Stimulated activated CD4-positive, alpha-beta T cell treated with anti-CD3 and anti-CD28 coated beads, Interleukin-2, amount 100 ng/mL, for 48 hours (primary cell): ENCODE data around the gene TRHDE.

Experiments
- DNase-seq, 2 donors: peaks; one replicate each; pipeline ENCODE4 v3.0.0-alpha.2; 2020

The TRHDE gene

DNA sequence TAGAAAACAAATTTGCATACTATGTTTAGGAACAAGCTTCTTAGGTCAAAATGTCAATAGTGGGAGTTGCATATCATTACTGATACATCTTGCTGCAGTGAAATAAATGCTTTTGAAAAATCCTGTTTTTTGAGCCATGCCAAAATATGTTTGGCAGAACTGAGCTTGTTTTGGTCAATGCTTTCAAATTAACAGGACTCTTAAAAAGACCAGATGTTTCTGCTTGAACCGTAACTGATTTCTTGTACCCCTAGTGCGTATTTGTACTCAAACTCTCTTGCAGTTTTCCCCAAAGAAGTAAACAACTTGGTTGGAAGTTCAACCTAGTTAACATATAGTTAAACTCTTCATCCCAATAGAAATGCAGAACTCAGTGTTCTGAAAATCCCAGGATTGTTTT, 3.4 kb downstream of the TRHDE start:
- DNase-seq, result no peak

DNA sequence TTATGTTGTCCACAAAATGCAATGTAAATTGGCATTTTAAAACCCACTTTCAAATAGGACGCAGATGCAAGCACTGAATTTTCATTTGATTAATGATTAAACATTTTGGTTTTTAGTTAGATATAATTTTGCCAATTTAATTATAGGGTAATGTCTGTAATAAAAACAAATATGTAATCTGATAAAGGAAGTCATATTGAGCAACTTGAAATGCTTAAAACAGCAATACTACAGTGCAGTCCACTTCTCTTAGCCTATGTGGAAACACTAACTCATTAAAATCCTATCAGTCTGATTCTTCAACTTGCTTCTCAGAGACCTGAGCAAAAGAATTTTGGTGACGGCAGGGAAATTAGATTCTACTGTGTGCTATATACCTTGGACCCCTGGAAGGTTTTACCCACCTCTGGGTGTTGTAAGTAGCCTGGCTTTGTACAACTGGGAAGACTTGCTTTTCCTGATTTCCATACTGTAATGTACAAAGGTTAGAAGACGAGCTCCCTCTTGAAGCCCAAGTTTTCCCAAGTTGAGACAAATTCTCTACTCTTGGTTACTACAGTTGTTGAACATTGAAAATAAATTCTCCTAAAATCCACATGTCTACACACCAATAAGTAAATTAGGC, 4.1 kb downstream of the TRHDE start:
- no peak for DNase-seq

DNA sequence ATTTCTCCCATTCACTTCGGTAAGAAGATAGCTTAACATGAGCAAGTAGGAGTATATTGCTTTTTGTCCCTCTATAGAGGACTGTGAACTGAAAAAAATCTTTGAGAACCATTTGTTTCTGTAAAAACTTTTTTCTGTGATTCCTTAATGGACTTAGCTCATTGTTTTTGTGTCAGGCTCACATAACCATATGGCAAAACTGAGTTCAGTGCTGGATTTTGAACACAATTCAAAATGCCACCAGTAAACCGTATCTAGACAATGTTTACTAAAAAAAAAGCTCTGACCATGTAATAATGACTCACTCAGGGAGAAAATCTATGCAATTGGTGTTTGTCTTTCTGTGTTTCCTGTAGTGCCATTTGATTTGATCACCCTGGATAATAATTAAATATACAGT, 5.2 kb downstream of the TRHDE start:
- DNase-seq, result no peak

DNA sequence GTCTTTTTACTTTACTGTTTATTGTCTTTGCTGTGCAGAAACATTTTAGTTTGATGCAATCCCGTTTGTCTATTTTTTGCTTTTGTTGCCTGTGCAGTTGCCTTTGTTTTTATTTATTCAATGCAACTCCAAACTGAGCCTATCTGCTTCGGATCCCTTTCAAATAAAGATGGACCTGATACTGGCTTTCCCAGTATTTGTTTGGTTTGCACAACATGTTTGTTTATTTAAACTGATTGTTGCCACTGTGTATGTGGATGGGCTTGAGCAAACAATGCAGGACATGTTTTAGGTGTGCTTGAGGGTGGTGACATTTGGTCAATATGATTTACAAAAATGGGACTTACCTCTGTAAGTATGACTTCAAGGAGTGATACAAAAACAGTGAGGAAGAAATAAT, 6.7 kb downstream of the TRHDE start:
- DNase-seq, result no peak

DNA sequence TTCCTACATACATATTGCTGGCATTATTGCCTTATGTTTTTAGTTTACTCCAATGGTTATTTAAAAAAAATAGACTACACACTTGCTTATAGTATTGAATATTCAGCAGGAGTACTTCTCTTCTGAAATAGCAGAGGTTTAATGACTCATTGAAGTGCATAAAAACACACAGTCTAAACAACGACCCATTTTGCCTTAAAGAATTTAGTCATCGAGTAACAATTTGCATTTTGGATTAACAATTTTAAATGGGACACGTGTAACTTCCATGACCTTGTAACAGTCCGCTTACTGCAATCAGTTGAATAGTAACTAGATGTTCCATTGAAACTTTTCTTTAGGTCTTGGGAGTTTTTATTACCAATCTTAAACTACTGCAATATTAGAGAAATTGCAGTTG, 9.0 kb downstream of the TRHDE start:
- DNase-seq, result no peak

DNA sequence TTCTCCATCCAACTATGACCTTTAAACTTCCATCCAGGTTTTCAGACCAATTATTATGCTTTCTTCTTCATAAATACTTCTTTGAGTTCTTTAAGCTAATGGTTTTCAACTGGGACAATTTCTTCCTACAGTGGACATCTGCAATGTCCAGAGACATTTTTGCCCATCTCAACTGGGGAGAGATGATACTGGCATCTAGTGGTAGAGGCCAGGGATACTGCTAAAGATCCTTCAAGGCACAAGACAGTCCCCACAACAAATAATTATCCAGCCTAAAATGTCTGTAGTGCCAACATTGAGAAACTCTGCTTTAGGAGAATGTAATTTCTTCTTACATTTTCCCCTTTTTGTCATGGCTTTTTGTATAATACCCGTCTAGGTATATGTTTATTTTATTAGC, 10.6 kb downstream of the TRHDE start:
- no peak for DNase-seq

DNA sequence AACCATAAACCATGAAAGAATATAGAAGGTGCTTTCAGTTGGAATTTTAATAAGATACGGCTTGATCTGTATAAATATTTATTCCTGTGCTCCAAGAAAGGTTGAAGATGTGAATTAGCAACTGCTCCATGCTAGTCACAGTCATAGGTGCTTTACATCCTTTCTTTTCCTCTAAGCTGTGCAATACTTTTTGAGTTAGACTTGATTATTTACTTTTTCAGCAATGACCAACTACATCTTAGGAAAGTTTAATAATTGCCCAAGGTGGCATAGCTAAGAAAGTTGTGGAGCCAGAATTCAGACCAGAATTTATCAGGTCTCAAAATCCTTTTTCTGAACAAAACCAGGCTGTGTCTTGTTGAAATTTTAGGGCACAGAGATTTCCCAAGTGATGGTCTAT, 13.7 kb downstream of the TRHDE start:
- DNase-seq, result no peak

DNA sequence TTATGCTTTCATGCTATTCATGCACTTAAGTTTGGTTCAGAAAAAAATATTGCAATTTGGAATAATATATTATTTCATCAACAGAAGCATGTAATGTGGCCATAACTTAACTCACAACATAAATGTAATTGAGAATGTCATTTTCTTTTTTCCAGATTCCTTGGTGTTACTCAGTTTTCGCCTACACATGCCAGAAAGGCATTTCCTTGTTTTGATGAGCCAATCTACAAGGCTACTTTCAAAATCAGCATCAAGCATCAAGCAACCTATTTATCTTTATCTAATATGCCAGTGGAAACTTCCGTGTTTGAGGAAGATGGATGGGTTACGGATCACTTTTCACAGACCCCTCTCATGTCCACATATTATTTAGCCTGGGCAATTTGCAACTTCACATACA, 14.4 kb downstream of the TRHDE start:
- no peak for DNase-seq

DNA sequence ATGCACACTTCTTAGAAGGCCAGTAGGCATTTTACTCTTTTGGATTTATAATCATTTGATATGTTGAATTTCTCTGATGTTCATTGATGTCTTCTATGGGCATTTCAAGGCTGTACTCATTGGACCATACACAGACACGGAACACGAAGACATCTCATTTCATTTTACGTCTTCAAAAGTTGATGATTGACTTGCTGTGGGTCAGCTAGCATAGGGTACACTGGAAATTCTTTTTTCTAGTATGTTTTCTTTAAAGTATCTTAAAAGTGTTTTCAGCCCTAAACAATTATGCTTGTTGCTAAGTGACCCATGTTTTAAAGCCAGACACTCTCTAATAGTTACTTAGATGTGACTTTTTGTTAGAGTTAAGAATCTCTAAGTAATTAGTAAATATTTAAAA, 16.3 kb downstream of the TRHDE start:
- DNase-seq, result no peak

DNA sequence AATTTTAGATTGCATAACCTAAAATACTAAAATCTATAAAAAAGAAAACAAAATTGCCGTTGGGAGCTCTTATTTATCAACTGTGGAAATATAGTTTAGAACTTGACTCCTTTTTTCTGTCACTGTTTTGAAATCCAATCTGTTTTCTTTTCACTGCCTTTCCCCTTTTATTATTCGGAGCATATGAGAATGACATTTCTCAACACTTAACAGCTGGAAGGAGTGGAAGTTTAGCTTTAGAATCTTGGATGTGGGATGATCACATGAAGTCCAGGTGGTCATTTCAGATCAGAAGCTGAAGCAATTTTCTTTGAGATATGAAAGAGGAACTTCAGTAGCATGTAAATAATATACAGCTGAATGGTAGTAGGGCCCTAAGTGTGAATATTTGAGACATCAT, 16.7 kb downstream of the TRHDE start:
- no peak for DNase-seq

DNA sequence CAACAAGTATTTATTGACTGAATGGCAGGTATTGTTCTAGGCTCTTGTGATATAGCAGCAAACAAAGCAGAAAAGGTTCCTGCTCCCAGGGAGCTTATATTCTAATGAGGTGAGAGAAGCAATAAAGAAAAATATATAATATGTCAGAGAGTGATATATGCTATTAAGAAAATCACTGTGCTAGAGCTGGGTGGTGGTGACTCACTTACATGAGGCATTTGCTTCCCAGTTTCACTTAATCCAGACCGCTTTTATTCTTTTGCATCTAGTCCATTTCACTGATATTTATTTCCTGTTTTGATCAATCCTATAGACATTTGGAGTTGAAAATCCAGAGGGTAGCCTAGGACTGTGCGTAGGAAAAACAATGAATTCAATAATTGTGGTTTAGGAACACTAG, 17.5 kb downstream of the TRHDE start:
- DNase-seq, result no peak

DNA sequence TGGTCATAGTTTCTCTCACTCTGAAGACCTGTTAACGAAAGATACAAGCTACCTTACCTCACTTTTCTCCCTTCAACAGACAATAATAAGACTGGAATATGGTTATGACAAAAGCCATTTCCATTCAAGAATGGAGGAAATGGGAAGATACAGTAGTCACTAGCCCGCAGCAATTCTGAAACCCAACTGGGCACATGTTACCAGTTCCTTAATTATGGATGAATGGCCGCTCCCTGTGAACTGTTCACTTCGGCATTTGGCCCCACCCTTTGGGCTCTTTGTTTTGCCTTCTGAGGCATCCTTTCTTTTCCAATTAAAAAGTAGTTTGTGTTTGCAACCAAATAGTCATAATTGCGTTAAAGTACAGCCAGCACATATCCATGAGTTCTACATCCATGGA, 19.0 kb downstream of the TRHDE start:
- DNase-seq, result no peak

DNA sequence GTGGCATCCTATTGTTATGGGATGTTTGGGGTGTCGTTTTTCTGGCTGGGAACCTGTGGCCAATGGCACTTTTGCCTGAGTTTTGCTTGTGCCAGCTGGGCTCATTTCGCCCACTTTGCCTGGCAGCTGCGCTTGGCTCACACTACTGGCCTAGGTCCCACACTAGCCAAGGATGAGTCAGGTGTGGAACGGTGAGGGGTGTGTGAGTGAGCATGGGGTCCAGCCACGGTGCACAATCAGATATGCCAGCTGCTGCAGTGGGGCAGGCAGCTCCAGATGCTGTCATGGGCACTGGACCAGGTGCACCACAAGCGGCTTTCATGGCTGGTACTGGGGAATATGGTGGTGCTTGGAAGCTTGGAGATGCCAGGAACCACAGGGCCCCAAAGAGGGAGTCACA, 21.5 kb downstream of the TRHDE start:
- DNase-seq, result no peak

DNA sequence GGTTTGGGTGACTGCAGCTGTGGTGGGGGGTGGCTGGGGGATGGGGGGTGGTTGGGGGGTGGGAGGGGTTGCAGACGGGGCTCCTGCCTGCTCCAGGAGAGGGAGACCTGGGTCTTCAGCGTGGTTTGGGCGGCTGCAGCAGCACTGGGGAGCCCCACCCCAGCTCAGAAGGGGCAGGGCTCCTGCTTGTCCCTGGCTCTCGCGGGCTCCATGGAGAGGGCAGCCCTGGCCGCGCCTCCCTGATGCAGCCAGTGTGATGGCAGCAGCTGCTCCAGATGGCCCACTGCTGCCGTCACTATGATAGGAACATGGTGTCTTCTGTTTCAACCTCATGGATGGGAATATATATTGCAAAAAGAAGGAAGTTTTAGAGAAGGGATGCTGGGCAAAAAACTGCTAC, 22.9 kb downstream of the TRHDE start:
- no peak for DNase-seq

DNA sequence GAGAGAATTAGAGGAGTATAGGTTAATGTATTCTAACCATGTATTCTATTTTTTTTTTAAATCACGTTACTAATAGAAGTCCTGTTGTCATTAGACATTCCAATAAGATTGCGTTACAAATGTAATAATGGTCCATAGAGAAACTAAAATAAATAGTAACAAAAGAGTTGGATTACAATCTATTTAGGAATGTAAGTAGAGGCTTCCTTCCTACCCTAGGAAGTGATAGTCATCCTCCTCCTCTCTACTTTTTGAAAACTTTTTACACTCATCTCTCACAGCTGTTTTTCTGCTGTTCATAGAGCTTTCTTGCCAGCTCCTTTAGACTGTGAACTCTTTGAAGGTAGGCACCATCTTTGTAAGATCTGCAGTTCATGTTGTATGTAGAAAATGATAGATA, 23.6 kb downstream of the TRHDE start:
- DNase-seq, result no peak

DNA sequence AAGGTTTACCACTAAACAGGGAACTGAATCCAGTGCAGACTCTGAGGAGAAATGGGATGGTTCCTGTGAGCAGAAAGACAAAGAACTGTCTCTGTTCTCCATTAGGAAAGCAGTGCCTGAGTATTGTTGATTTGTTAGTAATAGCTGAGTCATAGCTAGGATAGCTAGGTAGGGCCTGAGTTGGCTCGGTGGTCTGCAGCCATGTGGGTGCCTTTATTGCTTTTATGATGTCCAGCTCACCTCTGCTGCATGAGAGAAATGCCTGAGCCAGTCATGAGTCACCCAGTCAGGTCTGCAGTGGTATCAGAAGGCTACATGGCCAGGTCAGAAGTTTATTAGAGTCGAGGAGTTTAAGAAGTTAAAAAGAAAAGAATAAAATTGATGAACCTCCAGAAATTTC, 24.2 kb downstream of the TRHDE start:
- no peak for DNase-seq

DNA sequence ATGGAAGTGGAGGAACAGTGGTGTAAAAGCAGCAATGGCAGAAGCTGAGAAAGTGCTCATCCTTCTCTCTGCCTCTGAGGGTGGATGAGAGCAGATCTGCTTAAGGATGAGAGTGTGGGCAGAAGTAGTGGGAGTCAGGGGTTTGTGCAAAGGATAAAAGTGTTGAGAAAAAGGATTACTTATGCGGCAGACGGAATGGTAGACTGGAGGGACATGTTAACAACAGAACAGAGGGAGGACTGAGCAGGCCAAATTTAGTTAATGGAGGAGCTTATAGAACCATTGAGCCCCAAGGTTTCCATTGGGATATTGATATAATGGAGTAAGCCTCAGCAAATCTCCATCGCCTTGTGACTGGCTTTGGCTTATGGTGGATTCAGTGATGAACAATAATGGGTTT, 25.5 kb downstream of the TRHDE start:
- no peak for DNase-seq

DNA sequence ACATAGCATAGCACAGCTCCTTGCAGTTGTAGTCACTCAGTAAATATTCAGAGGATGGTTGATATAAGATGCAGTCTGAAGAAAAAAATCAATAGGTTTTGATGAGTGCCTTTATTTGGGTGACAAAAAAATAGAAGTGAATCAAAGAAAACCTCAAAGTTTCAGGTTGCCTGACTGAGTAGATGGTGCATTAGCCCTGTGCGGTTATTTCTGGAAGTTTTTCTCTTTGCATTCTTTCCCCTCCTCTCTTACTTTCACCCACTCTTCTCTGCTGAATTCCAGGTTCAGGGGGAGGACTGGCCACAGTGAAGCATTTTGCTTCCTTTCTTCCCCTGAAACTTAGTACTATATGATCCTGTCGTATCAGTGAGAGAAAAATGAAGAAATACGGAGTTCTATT, 28.6 kb downstream of the TRHDE start:
- no peak for DNase-seq

DNA sequence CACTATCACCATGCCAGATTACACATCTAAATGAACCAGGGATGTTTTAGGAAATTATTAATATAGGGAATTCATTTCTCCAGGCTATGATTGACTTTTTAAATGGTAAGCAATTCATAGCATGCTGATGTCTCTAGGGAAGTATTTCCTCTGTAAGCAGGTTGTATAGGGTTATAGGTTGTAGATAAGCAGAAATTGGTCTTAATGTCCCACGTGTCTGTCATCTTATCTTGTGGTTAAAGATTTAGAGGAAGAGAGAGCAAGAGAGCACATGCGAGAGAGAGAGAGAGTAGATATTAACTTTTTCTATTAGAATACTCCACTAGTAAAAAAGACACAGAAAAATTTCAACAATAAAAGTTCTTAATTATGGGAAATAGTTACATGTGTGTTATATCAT, 32.6 kb downstream of the TRHDE start:
- DNase-seq, result no peak

DNA sequence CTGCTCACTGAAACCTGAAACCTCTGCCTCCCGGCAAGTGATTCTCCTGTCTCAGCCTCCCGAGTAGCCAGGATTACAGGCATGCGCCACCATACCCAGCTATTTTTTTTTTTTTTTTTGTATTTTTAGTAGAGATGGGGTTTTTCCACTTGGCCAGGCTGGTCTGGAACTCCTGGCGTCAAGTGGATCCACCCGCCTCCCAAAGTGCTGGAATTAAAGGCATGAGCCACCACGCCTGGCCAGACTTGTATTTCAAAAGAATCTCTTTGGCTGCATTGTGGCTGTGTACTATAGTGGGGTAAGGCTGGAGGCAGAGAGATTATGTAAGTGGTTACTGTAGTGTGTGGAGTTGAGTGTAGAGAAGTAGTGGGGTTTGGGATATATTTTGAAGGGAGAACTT, 35.1 kb downstream of the TRHDE start:
- DNase-seq, result no peak

DNA sequence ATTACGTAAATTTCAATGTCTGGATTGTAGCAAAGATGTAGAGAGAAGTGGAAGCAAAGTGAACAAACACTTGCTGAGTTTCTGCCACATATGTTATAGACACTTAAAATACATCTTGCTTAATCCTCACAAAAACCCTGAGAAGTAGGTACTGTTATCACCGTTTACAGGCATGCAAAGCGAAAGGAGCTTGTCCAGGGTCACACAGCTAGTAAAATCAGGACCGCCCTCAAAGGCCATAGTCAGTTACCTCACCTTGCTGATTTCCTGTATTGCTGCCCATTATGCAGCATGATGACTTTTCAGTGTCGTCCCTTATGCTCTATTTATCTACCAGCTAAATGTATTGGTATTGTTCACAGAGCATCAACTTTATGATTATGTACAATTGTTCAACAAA, 39.8 kb downstream of the TRHDE start:
- no peak for DNase-seq

DNA sequence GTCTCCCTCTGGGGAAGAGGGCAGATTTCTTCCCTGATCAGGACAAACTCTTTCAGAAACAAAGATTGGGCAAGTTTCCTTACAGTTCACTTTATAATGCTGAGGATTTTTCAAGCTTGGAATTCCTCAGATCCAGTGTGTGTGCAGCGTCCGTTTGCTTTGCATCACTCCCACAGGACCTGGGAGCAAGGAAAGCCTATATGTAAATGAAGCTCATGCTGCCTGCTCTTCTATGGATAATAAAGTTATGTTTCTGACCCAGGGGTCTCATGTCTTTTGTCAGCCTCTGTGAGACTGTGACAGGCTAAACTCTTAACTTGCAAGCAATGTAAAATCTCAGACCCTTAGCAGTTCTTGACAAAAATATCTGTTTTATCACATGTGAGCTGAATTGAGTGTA, 41.6 kb downstream of the TRHDE start:
- DNase-seq, result no peak

DNA sequence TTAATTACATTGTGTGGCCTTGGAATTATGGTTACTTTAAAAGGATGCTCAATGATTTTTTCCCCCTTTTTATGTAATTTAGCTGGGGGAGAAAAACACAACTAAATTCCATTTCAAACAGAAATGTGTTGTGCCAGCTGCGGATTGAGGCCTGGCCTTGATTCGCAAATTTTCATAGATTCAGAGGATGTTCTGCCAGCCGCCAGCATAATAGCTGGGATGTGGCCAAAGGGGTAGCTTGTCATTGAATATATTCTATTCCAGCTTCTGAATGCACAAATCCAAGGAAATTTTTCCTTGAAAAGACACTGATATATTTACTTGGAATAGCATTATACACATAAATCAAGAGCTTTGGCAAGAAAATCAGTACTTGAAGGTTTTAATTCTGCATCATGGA, 43.7 kb downstream of the TRHDE start:
- DNase-seq, result no peak

DNA sequence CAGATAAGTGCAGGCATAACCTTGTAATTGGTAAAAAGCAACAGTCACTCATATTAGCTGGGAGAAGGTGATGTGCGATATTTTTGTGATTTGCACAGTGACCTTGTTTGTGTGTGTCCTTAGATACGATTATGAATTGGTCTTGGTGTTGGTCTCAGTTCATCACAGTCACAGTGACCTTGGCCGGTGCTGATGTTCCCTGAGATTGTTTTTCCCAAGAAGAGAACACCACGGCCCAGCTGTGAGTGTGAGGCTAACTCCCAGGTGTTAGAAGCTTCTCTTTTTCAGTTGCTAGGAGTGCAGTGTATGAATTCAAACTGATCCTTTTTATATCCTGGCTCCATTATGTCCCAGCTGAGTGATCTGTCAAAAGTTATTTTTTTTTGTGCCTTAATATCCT, 46.2 kb downstream of the TRHDE start:
- no peak for DNase-seq

DNA sequence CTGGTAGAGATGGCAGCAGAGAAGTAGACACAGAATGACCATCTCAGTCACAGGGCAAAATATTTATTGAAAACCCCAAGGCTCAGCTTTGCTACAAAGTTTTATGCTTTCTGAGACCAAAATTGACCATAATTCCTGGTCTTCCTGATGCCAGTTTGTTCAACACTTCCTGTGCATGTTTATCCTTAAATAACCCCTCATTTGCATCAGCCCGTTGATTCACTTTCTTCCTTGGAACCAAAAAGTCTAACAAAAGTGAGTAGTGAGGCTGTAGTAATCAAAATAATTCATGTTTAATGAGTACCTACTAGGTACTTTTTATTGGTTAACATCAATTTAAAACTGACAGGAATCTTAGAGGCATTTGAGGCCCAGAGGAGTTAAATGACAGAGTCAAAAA, 51.7 kb downstream of the TRHDE start:
- DNase-seq, result no peak

DNA sequence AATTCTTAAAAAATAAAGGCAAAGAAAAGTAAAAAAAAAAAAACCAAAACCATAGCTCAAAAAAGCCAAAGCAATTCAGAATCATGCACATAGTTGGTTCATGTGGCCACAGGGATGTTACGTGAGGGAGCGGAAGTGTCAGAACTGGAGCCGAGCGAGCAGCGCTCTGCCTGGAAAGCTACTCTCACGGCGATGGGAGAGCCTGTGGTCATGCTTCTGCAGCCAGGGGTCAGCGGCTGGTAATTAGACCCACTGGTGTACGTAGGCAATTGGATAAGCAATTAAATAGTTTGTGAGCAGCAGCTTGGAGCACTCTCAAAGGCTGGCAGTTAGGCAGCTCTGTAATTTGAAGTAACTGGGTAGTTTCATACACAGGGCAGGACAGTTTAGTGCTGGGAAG, 58.1 kb downstream of the TRHDE start:
- no peak for DNase-seq
